ENCODE results near the gene SSU72. TPM values are rescaled to one million over a fixed set of nuclear protein-coding genes. Genes with fewer than 3 reads are reported as not detected.
"Not testable (repeated sequence)": the region's sequence is repeated elsewhere in the genome, so short reads cannot be mapped to it uniquely, and the experiment has no call there.

Gene SSU72
- polyA plus RNA-seq, 3 donors: 79.9 to 85.8 (median 80.6) TPM

DNA sequence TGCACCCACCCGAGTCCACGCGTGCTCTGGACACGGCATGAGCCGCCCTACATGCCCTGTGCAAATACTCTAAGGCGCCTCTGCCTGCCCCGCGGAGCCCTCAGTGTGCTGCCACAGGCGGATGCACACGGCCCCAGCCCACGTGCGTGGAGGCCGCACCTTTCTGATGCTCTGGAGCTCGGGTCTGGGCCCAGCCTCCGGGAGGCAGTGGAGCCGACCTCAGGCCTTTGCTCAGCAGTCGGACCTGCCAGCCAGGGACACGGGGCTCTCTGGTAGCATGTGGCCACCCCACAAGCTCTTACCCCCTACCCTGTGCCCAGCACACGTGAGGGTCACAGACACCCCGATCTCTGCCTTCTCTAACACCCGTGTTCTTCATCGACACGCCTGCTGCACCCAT, 36.3 kb downstream of the SSU72 start:
- DNase-seq (ENCODE audit: extremely low read depth in 1 of 11, low read depth in 9 of 11, low spot score in 4 of 11): no peak

DNA sequence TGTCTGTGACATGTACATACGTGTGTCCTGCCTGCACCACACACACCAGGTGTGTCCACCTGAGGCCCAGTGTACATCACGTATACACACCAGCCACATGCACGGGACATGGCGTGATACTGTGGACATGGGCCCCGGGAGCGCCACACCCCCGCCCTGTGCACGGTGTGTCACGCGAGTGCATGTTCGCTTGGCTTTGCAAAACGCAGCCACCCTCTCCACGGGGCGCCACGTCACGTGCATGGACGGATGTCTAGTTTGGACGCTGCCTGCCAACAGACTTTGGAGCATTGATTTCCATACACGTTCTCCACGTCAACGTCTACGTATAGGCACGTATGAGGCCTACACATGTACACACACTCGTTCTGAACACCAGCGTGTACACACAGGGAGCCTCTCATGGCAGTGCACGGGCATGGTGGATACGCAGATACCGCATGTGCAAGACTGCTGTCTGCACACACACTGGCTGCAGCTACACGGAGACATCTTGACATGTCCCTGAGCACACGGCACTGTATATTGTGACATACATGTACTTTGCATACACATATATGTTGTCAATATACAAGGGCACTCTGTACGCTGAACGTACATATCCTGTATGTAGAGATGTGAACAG, 36.9 kb downstream of the SSU72 start:
- DNase-seq (ENCODE audit: extremely low read depth in 1 of 11, low read depth in 9 of 11, low spot score in 4 of 11): no peak

DNA sequence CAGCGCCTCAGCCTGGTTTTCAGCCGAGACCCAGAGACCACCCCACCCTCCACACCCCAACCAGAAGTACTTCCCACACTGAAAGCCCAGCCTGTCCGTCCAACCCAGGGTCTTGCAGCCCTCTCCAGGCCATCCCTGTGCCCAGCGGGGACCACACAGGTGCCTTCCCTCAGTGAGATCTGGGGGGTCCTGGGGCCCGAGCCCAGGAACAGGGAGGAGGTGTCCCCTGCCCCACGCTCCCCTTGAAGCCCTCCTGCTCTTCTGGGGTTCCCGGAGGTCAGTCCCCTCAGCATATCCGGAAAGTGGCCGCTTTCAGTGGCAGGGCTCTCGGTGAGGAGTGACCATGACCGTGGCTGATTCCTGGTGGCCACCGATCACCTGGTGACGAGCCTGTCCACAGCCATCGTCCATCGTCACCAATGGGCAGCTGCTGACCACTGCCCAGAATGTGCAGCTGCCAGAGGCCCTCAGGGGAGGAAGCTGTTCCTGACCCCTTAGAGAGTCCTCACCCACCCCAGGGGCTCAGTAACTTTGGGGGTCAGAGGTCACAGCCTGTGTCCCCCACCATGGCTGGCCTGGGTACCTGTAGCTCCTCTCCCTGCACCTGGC, 37.6 kb downstream of the SSU72 start:
- no peak for DNase-seq (ENCODE audit: extremely low read depth in 1 of 11, low read depth in 9 of 11, low spot score in 4 of 11)

DNA sequence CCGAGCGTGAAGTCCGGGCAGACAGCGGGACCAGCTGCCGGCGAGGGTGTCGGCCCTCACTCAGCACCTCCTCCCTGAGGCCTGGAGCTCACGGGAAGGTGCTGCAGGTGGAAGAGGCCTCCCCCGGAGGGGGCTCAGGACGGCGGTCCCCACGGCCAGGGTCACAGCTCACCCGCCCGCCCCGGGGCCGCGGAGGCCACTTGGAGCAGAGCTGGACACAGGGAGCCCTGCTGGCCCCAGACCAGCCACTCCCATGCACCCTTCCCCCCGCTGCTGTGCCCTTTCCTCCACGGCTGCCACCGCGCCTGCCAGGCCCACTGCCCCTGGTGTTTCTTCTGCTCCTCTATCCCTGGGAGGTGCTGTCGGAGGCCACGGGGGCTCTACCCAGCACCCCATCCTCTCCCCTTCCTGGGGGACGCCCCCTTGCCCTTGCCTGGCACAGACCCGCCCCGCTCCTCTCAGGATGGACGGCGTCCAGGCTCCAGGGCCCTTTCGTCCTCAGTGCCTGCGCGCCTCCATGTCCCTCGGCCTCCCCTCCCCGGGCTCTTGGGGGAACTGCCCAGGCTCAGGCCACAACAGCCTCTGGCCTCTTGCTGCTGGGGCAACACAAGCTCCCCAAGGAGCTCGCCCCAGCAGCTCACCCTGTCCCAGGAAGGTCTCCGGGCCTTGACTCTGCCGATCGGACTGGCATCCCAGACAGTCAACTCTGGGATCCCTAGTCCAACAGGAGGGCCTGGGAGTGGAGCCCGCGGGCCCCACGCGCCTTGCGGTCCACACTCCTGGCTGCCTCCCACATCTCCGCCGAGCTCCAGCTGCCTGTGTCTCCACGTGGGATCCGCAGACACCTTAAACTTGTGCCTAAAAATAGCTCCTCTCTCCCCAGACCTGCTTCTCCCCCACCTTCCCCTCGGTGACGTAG, 38.4 kb downstream of the SSU72 start:
- no peak for DNase-seq (ENCODE audit: extremely low read depth in 1 of 11, low read depth in 9 of 11, low spot score in 4 of 11)

DNA sequence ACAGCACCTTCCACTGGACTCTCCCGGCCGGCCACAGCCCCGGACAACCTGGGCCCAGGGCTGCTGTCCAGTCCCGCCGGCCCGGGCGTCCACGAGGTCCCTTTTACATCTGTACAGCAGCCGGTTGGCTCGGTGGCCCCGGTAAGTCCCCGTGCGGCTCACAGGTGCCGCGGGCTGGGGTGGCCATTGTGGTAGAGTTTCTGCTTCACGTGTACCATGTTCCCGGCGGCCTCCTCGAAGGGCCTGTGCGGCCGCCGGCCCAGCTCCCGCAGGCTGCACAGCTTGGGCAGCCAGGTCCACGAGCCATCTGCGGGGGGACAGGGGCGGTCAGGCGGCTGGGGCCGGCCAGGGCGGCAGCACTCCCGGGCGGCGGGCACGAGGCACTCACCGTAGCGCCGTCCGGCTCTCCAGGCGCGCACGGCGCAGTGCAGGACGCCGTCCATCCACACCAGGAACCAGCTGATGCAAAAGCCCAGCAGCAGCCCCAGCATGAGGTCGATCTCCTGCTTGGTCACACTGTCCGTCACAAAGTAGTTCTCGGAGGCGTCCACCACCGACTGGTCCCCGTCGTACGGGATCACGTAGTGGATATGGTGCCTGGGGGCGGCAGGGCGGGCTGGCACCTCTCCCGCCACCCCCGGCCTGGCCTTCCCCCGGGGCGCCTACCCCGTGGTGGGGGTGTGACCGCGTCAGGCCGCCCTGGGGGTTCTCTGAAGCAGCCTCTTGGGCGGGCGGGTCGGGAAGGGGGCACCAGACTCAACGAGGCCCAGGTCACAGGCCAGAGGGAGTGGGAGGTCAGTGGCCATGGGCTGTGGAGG, 39.3 kb downstream of the SSU72 start:
- no peak for DNase-seq (ENCODE audit: extremely low read depth in 1 of 11, low read depth in 9 of 11, low spot score in 4 of 11)

DNA sequence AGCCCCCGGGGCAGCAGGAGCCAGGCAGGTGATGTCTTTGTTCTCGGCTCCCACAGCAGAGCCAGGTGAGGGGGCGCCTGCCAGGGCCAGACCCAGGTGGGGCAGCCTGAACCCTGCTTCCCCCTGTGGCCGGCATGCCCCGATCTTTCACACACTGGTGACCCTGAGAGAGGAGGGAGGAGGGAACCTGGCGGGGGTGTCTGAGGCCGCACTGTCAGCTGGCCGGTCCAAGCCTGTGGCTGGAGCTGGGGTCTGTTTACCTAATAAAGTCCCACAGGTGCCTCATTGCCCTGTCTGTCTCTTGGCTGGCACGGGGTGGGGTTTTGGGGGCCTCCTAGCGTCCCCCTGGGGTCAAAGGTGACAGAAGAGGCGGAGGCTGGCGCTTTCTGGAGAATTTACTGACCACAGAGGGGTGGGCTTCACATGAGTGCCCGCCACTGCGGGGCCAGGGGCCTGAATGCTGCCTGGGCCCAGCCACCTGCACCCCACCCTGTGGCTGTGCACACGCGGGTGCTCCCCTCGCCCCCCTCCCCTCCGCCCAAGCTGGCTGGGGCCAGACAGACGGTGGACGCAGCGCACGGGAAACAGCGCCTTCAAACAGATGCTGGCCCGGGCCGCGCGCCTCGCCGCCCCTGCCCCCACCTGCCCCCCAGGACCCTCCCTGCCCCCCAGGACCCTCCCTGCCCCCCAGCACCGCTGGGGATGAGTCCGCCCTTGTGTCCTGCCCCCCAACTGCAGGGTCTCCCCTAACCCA, 40.1 kb downstream of the SSU72 start:
- no peak for DNase-seq (ENCODE audit: extremely low read depth in 1 of 11, low read depth in 9 of 11, low spot score in 4 of 11)

DNA sequence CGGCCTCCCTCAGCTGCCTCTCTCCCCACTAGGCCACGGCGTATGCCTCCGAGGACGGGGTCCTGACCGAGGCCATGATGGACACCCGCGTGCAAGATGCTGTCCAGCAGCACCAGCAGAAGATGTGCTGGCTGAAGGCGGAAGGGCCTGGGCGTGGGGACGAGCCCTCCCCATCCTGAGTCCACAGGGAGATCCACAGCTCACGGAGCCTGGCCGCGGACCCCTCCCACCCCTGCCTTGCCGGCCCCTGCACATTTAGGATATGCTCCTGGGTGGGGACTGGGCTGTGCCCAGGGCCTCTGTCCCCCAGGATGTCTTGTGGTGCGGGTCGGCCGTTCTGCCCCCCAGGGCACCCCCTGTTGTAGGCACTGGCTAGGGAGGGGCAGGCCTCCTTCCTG, 40.8 kb downstream of the SSU72 start:
- DNase-seq (ENCODE audit: extremely low read depth in 1 of 11, low read depth in 9 of 11, low spot score in 4 of 11): not testable (repeated sequence)

DNA sequence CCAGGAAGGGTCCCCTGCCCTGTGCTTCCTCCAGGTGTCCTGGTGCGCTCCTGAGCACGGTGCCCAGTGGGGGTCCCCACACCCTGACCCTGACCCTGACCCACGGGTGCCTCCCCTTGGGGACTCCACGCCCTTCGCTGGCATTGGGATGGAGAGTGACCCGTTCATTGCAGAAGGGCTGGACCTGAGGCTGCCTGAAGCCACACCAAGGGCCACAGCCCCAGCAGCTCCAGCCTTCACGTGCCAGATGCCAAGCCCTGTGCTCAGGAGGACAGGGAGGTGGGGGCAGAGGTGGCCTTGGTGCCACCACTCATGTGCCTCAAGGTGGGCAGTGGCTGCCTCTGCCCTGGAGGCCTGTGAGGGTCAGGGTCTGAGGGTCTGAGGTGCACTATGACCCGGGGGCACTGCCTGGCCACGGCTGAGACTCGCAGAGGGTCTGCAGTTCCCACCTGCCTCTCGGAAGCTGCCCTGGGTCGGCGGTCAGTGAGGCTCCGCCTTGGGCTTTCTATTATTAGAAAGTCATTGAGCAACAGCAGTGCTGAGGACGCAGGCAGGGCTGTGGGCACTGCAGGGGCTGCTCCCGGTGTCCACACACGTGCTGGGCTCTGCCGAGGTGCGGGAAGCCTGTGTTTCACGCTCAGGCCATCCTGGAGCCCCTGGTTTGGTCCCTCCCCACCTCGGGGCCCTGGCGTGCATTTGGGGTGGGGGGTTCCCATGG, 41.3 kb downstream of the SSU72 start:
- DNase-seq (ENCODE audit: extremely low read depth in 1 of 11, low read depth in 9 of 11, low spot score in 4 of 11): not testable (repeated sequence)

DNA sequence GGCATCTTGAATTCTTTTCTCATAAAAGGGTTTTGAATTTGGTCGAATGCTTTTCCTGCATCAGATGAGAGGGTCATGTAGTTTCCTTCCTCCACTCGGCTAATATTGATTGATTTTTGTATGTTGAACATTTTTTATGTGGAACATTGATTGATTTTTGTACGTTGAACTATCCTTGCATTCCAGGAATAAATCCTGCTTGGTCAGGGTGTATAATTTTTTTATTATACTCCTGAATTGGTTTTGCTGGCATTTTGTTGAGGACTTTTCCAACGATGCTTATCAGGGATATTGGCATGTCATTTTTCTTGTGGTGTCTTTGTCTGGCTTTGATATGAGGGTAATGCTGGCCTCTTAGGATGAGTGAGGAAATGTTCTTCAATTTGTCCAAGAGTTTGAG, 42.7 kb downstream of the SSU72 start:
- DNase-seq (ENCODE audit: extremely low read depth in 1 of 11, low read depth in 9 of 11, low spot score in 4 of 11): no peak

DNA sequence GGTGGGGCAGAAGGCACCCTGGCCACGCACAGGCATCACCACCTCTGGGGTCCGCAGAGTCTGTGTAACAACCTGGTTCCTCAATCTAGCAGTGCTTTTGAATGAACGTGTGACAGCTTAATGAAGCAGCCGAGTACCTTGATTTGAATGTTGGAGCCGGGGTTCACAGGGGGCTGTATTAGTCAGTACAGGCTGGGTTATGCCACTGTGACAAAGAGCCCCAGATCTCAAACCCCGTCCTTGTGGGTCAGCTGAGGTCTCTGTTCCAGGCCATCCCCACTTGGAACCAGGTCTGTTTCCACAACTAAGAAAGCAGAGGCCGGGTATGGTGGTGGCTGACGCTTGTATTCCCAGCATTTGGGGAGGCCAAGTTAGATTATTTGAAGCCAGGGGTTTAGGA, 44.7 kb downstream of the SSU72 start:
- DNase-seq (ENCODE audit: extremely low read depth in 1 of 11, low read depth in 9 of 11, low spot score in 4 of 11): no peak

DNA sequence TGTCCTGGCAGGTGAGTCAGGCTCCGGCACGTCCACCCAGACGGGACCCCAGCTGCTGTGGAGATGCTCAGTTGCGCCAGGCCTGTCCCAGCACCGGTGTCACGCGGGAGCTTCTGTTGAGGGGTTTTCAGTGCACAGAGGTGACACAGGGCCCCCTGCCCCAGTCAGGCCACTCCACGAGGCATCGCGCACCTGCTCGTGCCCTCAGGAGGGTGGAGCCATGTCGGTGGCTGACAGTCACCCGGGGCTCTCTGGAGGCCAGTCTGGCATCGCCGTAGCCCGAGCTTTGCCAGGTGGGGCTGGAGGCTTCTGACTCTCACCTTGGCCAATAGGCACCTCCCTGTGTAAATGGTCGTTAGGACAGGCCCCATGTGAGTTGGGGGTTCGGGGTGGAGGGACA, 45.3 kb downstream of the SSU72 start:
- no peak for DNase-seq (ENCODE audit: extremely low read depth in 1 of 11, low read depth in 9 of 11, low spot score in 4 of 11)

DNA sequence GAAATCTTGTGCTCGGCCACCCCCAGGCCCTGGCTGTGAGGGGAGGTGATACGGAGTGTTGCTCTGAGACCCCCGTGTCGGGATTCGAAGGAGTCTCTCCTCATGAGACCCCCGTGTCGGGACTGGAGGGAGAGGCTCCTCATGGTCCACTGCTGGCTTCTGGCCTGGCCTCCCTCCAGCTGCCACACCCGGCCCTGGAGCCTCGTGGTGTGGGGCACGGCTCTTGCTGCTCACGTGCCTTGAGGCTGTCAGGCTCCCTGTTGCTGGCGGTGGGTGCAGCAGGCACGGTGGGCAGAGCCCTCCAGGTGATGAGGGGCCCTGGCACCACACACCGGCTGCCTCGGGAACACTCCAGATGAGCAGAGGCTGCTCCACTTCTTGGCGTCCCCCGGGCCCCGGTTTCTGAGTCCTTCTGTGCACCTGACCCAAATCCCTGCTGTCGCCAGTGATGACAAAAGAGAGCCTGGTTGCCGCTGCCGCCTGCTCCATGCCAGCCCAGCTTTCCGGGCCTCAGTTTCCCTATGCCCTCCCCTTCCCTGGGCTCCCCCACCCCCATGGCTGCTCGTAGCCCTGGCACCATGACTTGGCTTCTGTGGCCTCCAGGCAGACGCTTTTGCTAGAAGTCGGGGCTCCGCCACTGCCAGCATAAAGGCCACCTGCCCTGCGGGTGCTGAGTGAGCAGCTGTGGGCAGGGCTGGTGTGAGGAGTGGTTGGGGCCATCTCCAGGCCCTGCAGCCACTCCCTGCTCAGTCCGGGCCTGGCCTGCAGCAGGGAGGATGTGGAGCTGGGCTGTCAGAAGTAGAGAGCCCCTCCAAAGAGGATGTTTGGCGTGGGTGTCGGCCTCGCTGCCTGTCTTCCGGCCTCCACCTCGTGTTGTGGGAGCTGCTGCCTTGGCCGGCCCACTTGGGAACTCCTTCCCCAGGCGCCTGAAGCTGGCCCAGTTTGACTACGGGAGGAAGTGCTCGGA, 46.1 kb downstream of the SSU72 start:
- no peak for DNase-seq (ENCODE audit: extremely low read depth in 1 of 11, low read depth in 9 of 11, low spot score in 4 of 11)

DNA sequence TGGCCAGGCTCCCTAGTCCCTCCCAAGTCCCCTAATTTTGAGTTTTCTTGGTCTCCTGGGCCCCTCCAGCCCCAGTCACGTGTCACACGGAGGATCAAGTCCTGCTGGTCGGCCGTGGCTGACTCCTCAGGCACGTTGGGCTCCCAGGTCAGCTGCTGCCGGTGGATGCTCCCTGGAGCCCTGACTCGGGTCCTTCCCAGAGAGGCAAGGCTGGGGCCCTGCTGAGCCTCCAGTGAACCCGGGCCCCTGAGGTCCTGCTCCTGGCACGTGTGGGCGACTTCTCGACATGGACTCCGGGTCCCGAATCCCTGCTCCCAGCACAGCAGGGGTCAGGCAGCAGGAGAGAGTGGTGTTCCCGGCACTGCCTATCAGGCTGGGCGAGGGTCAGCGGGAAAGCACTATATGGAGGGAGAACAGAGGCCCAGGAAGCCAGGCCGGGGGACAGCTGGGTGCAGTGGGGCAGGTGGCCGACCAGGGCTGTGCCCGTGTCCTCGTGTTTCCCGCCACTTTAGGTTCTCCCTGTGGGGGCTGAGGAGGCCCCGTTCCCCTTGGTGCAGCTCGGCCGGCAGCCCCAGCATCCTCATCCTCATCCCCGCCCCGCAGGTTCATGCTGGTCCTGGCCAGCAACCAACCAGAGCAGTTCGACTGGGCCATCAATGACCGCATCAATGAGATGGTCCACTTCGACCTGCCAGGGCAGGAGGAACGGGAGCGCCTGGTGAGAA, 47.4 kb downstream of the SSU72 start:
- DNase-seq (ENCODE audit: extremely low read depth in 1 of 11, low read depth in 9 of 11, low spot score in 4 of 11): no peak

DNA sequence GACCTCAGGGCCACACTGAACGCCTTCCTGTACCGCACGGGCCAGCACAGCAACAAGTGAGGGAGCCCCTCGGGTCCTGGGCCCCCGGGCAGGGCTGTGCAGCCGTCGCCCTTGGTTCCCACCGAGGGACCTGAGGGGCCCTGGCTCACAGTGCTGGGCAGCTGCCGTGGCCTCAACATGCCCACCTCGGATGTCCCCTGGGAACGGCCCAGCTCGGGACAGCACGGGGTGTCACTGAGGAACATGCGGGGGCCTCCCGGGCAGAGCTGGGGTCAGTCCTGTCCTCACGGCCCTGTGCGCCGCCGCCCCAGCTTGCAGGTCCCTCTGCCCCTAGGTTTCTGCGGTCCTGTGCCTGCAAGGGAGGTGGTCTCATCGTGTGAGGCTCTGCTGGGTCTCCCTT, 48.2 kb downstream of the SSU72 start:
- not testable (repeated sequence) for DNase-seq (ENCODE audit: extremely low read depth in 1 of 11, low read depth in 9 of 11, low spot score in 4 of 11)

DNA sequence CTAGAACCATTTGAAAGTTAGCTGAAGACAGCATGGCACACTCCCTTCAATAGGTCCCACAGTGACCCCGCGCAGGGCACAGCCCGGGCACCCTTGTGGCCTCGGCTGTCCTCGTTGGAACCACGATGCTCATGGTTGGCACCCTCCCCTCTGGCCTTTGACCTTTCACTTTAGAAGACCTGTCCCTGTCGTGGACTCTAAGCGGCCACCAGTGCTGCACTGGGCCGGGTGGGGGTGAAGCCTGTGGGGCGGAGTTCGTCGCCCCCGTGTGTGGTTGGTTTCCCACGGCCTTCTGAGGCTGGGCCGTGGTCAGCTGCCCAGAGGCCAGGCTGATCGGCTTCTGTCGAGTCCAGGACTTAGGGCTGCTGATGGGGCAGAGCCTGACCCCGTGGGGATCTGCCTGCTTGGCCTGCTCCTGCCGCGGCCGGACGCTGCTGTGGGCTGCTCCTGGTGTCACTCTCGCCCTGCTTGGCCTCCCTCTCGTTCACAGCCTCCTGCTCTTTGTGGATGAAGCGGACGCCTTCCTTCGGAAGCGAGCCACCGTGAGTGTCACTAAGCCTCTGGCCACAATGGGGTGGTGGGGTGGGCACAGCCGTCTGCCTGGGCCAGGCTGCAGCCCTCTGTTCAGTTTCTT, 49.8 kb downstream of the SSU72 start:
- not testable (repeated sequence) for DNase-seq (ENCODE audit: extremely low read depth in 1 of 11, low read depth in 9 of 11, low spot score in 4 of 11)

DNA sequence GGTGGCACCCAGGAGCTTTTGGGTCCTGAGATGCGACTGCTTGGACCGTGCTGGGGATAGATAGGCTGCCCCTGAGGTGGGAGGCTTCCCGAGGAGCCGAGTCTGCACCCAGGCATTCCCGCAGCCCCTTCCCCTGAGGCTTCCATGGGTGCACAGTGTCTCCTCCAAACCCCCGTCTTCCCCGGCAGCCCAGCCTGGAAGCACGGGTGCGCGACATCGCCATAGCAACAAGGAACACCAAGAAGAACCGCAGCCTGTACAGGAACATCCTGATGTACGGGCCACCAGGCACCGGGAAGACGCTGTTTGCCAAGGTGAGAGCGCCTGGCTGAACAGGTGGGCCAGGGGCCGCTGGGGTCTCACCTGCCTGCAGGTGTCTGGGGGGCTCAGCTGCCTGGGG, 51.0 kb downstream of the SSU72 start:
- DNase-seq (ENCODE audit: extremely low read depth in 1 of 11, low read depth in 9 of 11, low spot score in 4 of 11): not testable (repeated sequence)
